Esophagus muscularis mucosa (tissue), 4 donors: ENCODE measurements around the gene SEMA7A. TPM values are rescaled to one million over a fixed set of nuclear protein-coding genes. Genes with fewer than 3 reads are reported as not detected.
A peak's percentile ranks its signal among the peaks of the same experiment; 100 is the strongest.

ENCODE experiments used
- DNase-seq: peaks from one replicate; pipeline ENCODE4 v3.0.0-alpha.2; 2017; ENCODE audit errors: extremely low spot score
- H3K27ac ChIP-seq, 4 donors: fragments of 200-600 bp; sonication (generic); replicated peaks in 1 of 4; 1 replicate in 3 of 4; 2 replicates in 1 of 4; pipeline ENCODE4 v1.5.1; 2016 to 2019; ENCODE audit warnings: mild to moderate bottlenecking in 1 of 4
- H3K27me3 ChIP-seq, 4 donors: fragments of 200-600 bp; sonication (generic); one replicate each; pipeline versions ENCODE4 v1.5.1 to v1.6.0; 2016 to 2019
- H3K36me3 ChIP-seq, 4 donors: fragments of 200-600 bp; sonication (generic); one replicate each; pipeline ENCODE4 v1.5.1; 2016 to 2019
- H3K4me1 ChIP-seq, 4 donors: fragments of 200-600 bp; sonication (generic); one replicate each; pipeline ENCODE4 v1.5.1; 2016 to 2019
- H3K4me3 ChIP-seq, 4 donors: fragments of 200-600 bp; sonication (generic); 1 replicate in 2 of 4; 2 replicates in 2 of 4; pipeline ENCODE4 v1.5.1; 2016 to 2019; ENCODE audit warnings: mild to moderate bottlenecking in 4 of 4, moderate library complexity in 1 of 4
- H3K9me3 ChIP-seq, 4 donors: fragments of 200-600 bp; sonication (generic); 1 replicate in 3 of 4; 2 replicates in 1 of 4; pipeline ENCODE4 v1.5.1; 2016 to 2019
- EP300 ChIP-seq: sonication (generic); formaldehyde crosslinking; IDR thresholded peaks from one replicate; pipeline ENCODE4 v1.6.1; 2017; ENCODE audit warnings: antibody characterized with exemption
- POLR2A ChIP-seq: fragments of 450-650 bp; IDR thresholded peaks from one replicate; pipeline ENCODE4 v1.6.1; 2017; ENCODE audit warnings: antibody characterized with exemption, moderate library complexity, mild to moderate bottlenecking, low read depth
- POLR2AphosphoS5 ChIP-seq, 2 donors: sonication (generic); formaldehyde crosslinking; IDR thresholded peaks; one replicate each; pipeline ENCODE4 v1.6.1; 2017; ENCODE audit warnings: antibody characterized with exemption in 2 of 2
- WGBS: methylation state at CpG from one replicate; pipeline ENCODE4 v1.1.5; 2018; 5-methylcytosine and 5-hydroxymethylcytosine counted together
- intact Hi-C: fragments of 100-400 bp; cut with DNase I; formaldehyde crosslinking; loops from one replicate; pipeline ENCODE4 v1.15.1; 2023
- total RNA-seq, 4 donors: library from RNA; depleted of rRNA; stranded (reverse); fragments of >200 nt; gene quantifications; one replicate each; pipeline versions ENCODE4 v1.1.0 to v1.2.1, GENCODE V29; 2016
- TF ChIP-seq, protein P1 (sequence below), 3 experiments: fragments of 200-600 bp in 2 of 3; fragments of 450-650 bp in 1 of 3; sonication (generic) in 2 of 3; IDR thresholded peaks; one replicate each; pipeline ENCODE4 v1.5.1; 2017 to 2019; ENCODE audit warnings: antibody characterized with exemption in 3 of 3, mild to moderate bottlenecking in 2 of 3, moderate library complexity in 1 of 3

Gene SEMA7A
- total RNA-seq, 4 donors from 2014 or later, result 1.2 to 4.1 (median 2.7) TPM

DNA sequence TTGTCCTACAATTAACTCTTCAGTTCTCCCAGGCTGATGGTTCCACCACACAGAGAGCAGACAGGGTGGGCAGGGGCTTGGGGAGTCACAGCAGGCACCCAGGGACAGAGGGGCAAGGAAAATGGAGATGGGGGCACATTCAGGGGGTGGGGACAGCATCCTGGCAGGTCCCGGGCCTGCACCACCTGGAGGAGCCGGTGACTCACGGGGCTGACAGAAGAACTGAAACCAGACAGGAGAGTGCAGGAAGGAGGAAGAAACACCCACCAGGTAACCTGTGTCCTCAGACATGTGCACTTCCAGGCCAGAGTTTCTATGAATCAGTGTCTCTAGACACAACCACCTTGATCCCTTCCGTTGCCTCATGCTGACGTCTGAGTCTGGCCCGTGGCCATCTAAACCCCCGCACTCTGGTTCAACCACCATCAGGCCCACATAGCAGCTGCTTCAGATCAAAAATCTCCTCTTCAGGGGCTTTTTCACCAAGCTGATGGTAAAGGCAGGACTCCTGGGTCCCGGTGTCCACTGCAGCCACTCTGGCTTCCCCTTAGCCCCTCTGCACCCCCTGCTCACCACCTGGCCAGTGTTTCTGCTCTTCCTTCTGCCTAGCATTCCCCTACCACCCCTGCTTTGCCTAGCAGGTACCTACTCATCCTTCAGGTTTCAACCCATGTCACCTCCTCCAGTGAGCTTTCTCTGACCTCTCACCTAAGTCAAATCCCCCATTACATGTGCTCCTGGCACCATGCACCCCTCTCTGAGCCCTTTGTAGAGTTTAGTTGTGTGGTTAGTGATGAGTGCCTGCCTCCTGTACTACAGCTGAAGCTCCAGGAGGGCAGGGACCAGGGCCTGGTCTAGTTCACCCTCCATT is 49.8 kb downstream of the SEMA7A start:
- H3K9me3 ChIP-seq, result no peaks in the 10 kb centered on the region
- TF ChIP-seq EP300 (no peak), POLR2A (no peak), POLR2AphosphoS5 (IDR thresholded peaks at IDR 0.05) (no peak)
- TF ChIP-seq, protein P1, sequence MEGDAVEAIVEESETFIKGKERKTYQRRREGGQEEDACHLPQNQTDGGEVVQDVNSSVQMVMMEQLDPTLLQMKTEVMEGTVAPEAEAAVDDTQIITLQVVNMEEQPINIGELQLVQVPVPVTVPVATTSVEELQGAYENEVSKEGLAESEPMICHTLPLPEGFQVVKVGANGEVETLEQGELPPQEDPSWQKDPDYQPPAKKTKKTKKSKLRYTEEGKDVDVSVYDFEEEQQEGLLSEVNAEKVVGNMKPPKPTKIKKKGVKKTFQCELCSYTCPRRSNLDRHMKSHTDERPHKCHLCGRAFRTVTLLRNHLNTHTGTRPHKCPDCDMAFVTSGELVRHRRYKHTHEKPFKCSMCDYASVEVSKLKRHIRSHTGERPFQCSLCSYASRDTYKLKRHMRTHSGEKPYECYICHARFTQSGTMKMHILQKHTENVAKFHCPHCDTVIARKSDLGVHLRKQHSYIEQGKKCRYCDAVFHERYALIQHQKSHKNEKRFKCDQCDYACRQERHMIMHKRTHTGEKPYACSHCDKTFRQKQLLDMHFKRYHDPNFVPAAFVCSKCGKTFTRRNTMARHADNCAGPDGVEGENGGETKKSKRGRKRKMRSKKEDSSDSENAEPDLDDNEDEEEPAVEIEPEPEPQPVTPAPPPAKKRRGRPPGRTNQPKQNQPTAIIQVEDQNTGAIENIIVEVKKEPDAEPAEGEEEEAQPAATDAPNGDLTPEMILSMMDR (IDR thresholded peaks at IDR 0.05), result no peak
- H3K4me1 ChIP-seq, result peaks cover 0 to 19% (median 17%) of the 10 kb centered on the region in 4 donors
- no peak overlapping the region for H3K4me3 ChIP-seq
- H3K27ac ChIP-seq, result no peak overlapping the region
- 80% methylated on average over 8 of the region's 8 CpGs for WGBS
- H3K27me3 ChIP-seq, result peaks cover 0 to 18% (median 0%) of the 10 kb centered on the region in 4 donors
- DNase-seq, result no peak
- intact Hi-C loops, result loop anchor here (2.0 kb wide), 1 partner anchor 55 kb away; no protein-coding TSS in a partner anchor
- H3K36me3 ChIP-seq, result no peaks in the 10 kb centered on the region

DNA sequence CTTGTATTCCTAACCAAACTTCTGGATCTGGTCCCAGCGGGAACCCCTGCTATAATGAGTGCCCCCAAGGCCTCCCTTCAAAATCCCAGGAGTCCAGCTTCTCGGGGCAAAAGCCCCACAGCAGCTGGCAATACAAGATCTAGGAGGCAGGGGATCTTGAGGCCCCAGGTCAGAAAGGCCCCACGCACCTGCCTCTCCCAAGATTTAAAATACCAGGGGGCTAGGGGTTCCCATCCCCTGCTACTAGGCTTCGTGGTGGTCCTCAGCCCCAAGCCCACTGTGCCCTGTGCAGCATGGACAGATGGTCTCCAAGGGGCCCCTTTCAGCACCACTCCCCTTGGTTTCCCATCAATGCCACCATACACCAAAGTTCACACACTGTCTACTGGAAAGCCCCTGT is 50.5 kb downstream of the SEMA7A start:
- Histone ChIP-seq H3K27me3 (peaks cover 0 to 18% (median 0%) of the 10 kb centered on the region in 4 donors), H3K4me3 (no peak overlapping the region), H3K36me3 (no peaks in the 10 kb centered on the region), H3K9me3 (no peaks in the 10 kb centered on the region), H3K4me1 (peaks cover 0 to 19% (median 17%) of the 10 kb centered on the region in 4 donors), H3K27ac (no peak overlapping the region)
- 93% methylated on average over 4 of the region's 4 CpGs for WGBS
- TF ChIP-seq, protein P1 (IDR thresholded peaks at IDR 0.05), result no peak
- TF ChIP-seq POLR2A (no peak), EP300 (no peak), POLR2AphosphoS5 (IDR thresholded peaks at IDR 0.05) (no peak)
- DNase-seq, result no peak
- intact Hi-C loops, result loop anchor here (2.0 kb wide), 1 partner anchor 56 kb away; no protein-coding TSS in a partner anchor

GRCh38 chr15:74382004-74382816 is 51.5 kb downstream of the SEMA7A start:
- 60% methylated on average over 5 of the region's 13 CpGs for WGBS
- intact Hi-C loops, result loop anchor here (2.0 kb wide), 1 partner anchor 57 kb away; no protein-coding TSS in a partner anchor
- DNase-seq, result no peak
- Histone ChIP-seq H3K27ac (no peak overlapping the region), H3K4me1 (peaks cover 0 to 19% (median 17%) of the 10 kb centered on the region in 4 donors), H3K4me3 (no peak overlapping the region), H3K36me3 (no peaks in the 10 kb centered on the region), H3K9me3 (no peaks in the 10 kb centered on the region), H3K27me3 (peaks cover 0 to 18% (median 0%) of the 10 kb centered on the region in 4 donors)
- TF ChIP-seq POLR2AphosphoS5 (IDR thresholded peaks at IDR 0.05), result no peak
- TF ChIP-seq, protein P1 (IDR thresholded peaks at IDR 0.05), result peak; percentile 79 to 87 (median 83)

GRCh38 chr15:74381481-74381880 is 52.3 kb downstream of the SEMA7A start:
- no peak for DNase-seq
- no peak overlapping the region for H3K27ac ChIP-seq
- no peaks in the 10 kb centered on the region for H3K9me3 ChIP-seq
- no peak overlapping the region for H3K4me3 ChIP-seq
- WGBS, result 60% methylated on average over 4 of the region's 5 CpGs
- no peaks in the 10 kb centered on the region for H3K36me3 ChIP-seq
- intact Hi-C loops, result no loop called here
- peaks cover 0 to 18% (median 0%) of the 10 kb centered on the region in 4 donors for H3K27me3 ChIP-seq
- peaks cover 0 to 19% (median 16%) of the 10 kb centered on the region in 4 donors for H3K4me1 ChIP-seq
- no peak for TF ChIP-seq POLR2AphosphoS5 (IDR thresholded peaks at IDR 0.05)
- TF ChIP-seq, protein P1 (IDR thresholded peaks at IDR 0.05), result no peak
- no peak for TF ChIP-seq EP300
- TF ChIP-seq POLR2A, result no peak
